ENCODE data around the gene PRKCQ. TPM values are rescaled to one million over a fixed set of nuclear protein-coding genes. Genes with fewer than 3 reads are reported as not detected.

Gene PRKCQ
- total RNA-seq, 1 donor from 2014 or later: 0.15 TPM

- Mint-ChIP-seq H3K36me3 (ENCODE audit: low read depth) (no peaks in the 10 kb centered on the region), H3K27me3 (ENCODE audit: low read depth) (peaks cover 22% of the 10 kb centered on the region), H3K4me1 (ENCODE audit: low read depth) (no peaks in the 10 kb centered on the region), H3K27ac (ENCODE audit: unreplicated experiment) (no peak overlapping the region), H3K9me3 (ENCODE audit: low read depth) (no peaks in the 10 kb centered on the region), H3K4me3 (ENCODE audit: unreplicated experiment) (no peak overlapping the region)
- no peak for TF ChIP-seq CTCF (IDR thresholded peaks at IDR 0.05)
- no peak for DNase-seq (ENCODE audit: low spot score)
Measured at GRCh38 chr10:6597478-6597877, 17.4 kb upstream of the PRKCQ start.

GRCh38 chr10:6595499-6595898 is 15.4 kb upstream of the PRKCQ start:
- Mint-ChIP-seq H3K27ac (ENCODE audit: unreplicated experiment) (no peak overlapping the region), H3K4me3 (ENCODE audit: unreplicated experiment) (no peak overlapping the region), H3K4me1 (ENCODE audit: low read depth) (no peaks in the 10 kb centered on the region), H3K9me3 (ENCODE audit: low read depth) (no peaks in the 10 kb centered on the region), H3K36me3 (ENCODE audit: low read depth) (no peaks in the 10 kb centered on the region), H3K27me3 (ENCODE audit: low read depth) (peaks cover 17% of the 10 kb centered on the region)
- DNase-seq (ENCODE audit: low spot score): no peak
- TF ChIP-seq CTCF (IDR thresholded peaks at IDR 0.05): no peak

GRCh38 chr10:6593241-6593671 is 13.2 kb upstream of the PRKCQ start:
- Mint-ChIP-seq H3K4me3 (ENCODE audit: unreplicated experiment) (no peak overlapping the region), H3K27ac (ENCODE audit: unreplicated experiment) (no peak overlapping the region), H3K27me3 (ENCODE audit: low read depth) (peaks cover 18% of the 10 kb centered on the region), H3K4me1 (ENCODE audit: low read depth) (no peaks in the 10 kb centered on the region), H3K9me3 (ENCODE audit: low read depth) (peaks cover 3% of the 10 kb centered on the region), H3K36me3 (ENCODE audit: low read depth) (no peaks in the 10 kb centered on the region)
- no peak for DNase-seq (ENCODE audit: low spot score)
- TF ChIP-seq CTCF (IDR thresholded peaks at IDR 0.05): no peak

GRCh38 chr10:6592080-6592479 is 12.0 kb upstream of the PRKCQ start:
- H3K27ac Mint-ChIP-seq (ENCODE audit: unreplicated experiment): no peak overlapping the region
- no peak for DNase-seq (ENCODE audit: low spot score)
- no peaks in the 10 kb centered on the region for H3K36me3 Mint-ChIP-seq (ENCODE audit: low read depth)
- no peak for TF ChIP-seq CTCF (IDR thresholded peaks at IDR 0.05)
- H3K4me1 Mint-ChIP-seq (ENCODE audit: low read depth): no peaks in the 10 kb centered on the region
- H3K4me3 Mint-ChIP-seq (ENCODE audit: unreplicated experiment): no peak overlapping the region
- H3K27me3 Mint-ChIP-seq (ENCODE audit: low read depth): peaks cover 14% of the 10 kb centered on the region
- peaks cover 3% of the 10 kb centered on the region for H3K9me3 Mint-ChIP-seq (ENCODE audit: low read depth)

GRCh38 chr10:6591668-6592067 is 11.6 kb upstream of the PRKCQ start:
- H3K9me3 Mint-ChIP-seq (ENCODE audit: low read depth): peaks cover 3% of the 10 kb centered on the region
- H3K36me3 Mint-ChIP-seq (ENCODE audit: low read depth): no peaks in the 10 kb centered on the region
- no peak for TF ChIP-seq CTCF (IDR thresholded peaks at IDR 0.05)
- no peak overlapping the region for H3K4me3 Mint-ChIP-seq (ENCODE audit: unreplicated experiment)
- no peaks in the 10 kb centered on the region for H3K4me1 Mint-ChIP-seq (ENCODE audit: low read depth)
- no peak for DNase-seq (ENCODE audit: low spot score)
- H3K27ac Mint-ChIP-seq (ENCODE audit: unreplicated experiment): no peak overlapping the region
- peaks cover 14% of the 10 kb centered on the region for H3K27me3 Mint-ChIP-seq (ENCODE audit: low read depth)

Data from chondrocyte (in vitro differentiated cells).